RCC 7860 (cell line): ENCODE data around the gene RIT2.
"Not testable (repeated sequence)": the region's sequence is repeated elsewhere in the genome, so short reads cannot be mapped to it uniquely, and the experiment has no call there.

Source experiments
- DNase-seq: peaks from one replicate; pipeline ENCODE4 v3.0.0-alpha.2; 2015; ENCODE audit warnings: low spot score
- FAIRE-seq: peaks from 2 replicates; lab custom pipeline; 2012; peaks lifted over from hg19 to GRCh38; lab: Jason Lieb, UNC

RIT2 gene

GRCh38 chr18:42860011-42860410 is 255.5 kb downstream of the RIT2 start:
- DNase-seq, result peak; percentile 20
- no peak for FAIRE-seq

DNA sequence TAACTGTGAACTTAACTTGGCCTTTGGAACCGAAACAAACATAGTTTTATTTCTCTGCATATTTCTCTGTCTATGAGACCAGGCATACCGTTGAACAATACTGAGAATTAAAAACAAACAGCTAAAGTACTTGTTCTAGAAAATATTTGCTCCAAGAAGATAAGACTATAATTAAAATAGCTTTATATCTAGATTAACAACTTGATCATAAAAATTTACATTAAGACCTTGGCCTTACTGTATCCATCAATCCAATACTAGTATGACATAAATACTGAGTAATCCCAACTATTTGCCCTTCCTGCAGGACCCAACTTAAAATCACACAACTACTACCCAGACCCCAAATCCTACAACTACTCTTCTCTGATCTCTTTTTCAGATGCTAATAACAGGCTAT is 260.9 kb downstream of the RIT2 start:
- no peak for DNase-seq
- no peak for FAIRE-seq

GRCh38 chr18:42850174-42851083 is 265.1 kb downstream of the RIT2 start:
- no peak for FAIRE-seq

GRCh38 chr18:42839408-42839807 is 276.1 kb downstream of the RIT2 start:
- no peak for DNase-seq
- no peak for FAIRE-seq

More at GRCh38 chr18:42850174-42851083, 265.1 kb downstream of the RIT2 start:
- DNase-seq, result no peak

DNA sequence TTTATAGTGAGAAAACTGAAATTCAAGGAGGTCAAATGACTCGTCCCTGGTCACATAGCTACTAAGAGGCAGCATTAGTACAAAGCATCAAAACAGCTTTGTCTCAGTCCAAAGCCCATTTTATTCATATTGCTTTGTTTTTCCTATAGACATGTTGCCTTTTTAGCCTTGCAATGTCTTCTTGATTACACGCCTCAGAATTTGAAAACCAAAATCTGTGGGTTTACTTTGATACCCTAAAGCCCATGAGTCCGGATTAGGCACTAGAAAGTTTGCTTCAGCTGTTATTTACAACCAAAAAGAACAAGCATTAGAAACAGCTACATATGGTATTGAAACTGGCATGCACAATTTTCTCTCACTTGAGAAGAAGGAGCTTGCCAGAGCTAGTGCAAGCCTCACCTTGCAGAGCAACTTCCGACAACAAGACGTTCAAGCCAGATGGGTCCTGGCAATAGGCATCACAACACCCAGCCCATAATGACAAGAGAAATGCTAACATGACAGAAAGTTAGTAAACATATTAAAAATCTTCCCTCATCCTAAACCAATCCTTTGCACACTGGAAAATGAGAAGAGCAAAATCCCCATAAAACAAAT is 276.8 kb downstream of the RIT2 start:
- DNase-seq, result no peak
- no peak for FAIRE-seq

DNA sequence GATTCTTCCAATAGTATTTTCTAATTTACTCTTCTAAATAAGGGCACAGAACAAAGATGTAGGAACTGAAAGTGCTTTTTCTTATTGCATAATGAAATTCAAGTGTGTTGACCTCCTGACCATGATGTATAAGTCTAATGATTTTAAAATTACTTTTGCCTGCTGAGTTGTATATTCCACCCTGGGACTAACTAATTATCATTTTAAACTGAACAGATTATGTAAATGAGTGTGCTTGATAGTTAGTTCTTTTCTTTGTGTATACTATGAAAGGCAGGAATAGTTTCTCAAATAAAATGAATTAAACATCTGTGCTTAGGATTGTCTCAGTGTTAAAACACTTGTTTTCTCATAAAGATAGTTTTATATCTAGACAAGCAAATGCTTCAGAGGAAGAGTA is 284.5 kb downstream of the RIT2 start:
- DNase-seq (no peak), FAIRE-seq (no peak)

- FAIRE-seq (no peak), DNase-seq (no peak)
Measured at GRCh38 chr18:42828881-42829280, 286.6 kb downstream of the RIT2 start.

DNA sequence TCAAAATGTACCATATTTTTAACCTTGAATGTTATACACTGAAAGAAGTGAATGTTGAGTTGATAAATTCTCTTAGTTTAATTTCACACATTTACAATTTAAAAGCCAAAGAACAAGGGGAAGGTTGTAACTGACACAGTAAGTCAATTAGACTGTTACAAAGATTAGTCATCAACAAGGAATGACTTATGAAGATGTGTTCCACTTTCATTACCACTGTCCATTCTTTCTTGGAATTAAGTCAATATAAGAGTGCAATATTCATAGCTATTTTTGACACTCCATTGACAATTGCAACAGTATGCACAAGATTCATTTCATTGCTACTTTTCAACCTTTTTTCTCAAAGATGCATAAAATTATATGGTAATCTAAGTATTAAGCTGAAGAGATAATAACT is 291.3 kb downstream of the RIT2 start:
- no peak for FAIRE-seq
- DNase-seq, result no peak

GRCh38 chr18:42822711-42823110 is 292.8 kb downstream of the RIT2 start:
- FAIRE-seq, result no peak
- no peak for DNase-seq

- FAIRE-seq (no peak), DNase-seq (no peak)
Measured at GRCh38 chr18:42821492-42821891, 294.0 kb downstream of the RIT2 start.

GRCh38 chr18:42814618-42815017 is 300.9 kb downstream of the RIT2 start:
- FAIRE-seq (no peak), DNase-seq (no peak)

GRCh38 chr18:42814184-42814583 is 301.3 kb downstream of the RIT2 start:
- DNase-seq (no peak), FAIRE-seq (no peak)

DNA sequence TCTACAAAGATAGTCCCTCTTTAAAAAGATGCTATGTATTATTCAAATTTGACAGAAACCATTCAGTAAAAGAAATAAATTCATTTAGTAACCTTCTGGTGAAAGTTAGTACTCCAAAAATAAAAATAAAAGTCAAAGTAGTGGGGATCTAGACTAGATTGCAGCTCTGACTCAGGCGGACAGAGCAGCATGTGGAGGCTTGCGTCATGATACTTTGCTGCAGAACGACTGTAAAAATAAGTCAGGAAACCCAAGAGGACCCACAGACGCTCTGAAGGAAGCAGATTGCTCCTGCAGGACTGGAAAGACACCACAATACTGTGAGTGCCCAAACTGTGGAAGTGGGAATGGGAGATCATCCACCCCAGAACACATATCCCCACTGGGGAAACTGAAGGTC is 301.9 kb downstream of the RIT2 start:
- FAIRE-seq (no peak), DNase-seq (no peak)

GRCh38 chr18:42807887-42808286 is 307.6 kb downstream of the RIT2 start:
- FAIRE-seq (no peak), DNase-seq (no peak)

DNA sequence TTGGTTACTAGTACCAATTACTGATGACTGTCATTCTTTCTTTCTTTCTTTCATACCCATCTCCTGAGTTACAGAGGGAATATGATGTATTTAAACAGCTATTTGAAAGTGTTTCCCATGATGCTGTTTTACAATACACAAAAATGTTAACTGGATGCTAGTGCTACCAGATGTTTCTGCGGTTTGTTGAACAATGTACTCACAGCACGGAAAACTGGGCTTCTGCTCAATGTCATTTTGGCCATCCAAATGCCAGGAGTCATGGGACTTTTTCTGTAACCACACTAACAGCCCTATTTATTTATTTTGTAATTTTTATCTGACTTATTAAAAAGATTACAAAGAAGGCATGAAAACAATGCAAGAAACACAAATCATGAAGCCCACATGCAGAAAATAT is 313.8 kb downstream of the RIT2 start:
- no peak for FAIRE-seq

DNA sequence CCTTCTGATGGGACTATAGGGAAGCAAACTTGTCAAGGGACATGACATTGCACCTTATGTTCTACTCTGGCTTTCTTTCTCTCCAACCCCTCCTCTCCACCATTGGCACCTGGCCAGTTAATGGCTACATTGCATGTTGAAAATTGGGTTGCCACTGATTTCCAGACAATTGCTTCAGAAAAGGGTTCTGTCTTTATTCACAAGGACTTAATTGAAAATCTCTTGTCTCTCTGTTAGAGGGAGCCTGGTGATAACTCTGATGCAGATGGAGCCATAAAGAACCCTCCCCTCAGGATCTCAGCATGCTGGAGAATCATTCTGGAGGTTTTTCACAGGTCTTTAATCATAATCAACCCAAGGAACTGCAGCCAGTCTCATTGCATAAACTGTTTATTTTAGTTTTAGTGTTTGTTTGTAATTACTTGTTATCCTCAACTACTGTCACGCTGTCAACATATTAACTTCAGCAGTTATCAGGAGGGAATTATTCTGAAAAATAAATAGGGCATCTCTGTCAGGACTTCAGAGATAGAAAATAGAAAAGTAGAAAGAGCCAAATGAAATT is 316.8 kb downstream of the RIT2 start:
- FAIRE-seq (no peak), DNase-seq (no peak)

More for the DNA sequence above, 313.8 kb downstream of the RIT2 start:
- no peak for DNase-seq

DNA sequence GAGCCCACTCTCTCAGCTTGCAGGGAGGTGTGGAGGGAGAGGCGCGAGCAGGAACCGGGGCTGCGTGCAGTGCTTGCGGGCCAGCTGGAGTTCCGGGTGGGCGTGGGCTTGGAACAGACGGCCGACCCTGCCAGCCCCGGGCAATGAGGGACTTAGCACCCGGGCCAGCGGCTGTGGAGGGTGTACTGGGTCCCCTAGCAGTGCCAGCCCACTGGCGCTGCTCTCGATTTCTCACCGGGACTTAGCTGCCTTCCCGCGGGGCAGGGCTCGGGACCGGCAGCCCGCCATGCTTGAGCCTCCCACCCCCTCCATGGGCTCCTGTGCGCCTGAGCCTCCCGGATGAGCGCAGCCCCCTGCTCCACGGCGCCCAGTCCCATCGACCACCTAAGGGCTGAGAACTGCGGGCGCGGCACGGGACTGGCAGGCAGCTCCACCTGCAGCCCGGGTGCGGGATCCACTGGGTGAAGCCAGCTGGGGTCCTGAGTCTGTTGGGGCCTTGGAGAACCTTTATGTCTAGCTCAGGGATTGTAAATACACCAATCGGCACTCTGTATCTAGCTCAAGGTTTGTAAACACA is 320.2 kb downstream of the RIT2 start:
- DNase-seq, FAIRE-seq: not testable (repeated sequence)

GRCh38 chr18:42792731-42793130 is 322.8 kb downstream of the RIT2 start:
- DNase-seq, result no peak
- FAIRE-seq, result no peak

DNA sequence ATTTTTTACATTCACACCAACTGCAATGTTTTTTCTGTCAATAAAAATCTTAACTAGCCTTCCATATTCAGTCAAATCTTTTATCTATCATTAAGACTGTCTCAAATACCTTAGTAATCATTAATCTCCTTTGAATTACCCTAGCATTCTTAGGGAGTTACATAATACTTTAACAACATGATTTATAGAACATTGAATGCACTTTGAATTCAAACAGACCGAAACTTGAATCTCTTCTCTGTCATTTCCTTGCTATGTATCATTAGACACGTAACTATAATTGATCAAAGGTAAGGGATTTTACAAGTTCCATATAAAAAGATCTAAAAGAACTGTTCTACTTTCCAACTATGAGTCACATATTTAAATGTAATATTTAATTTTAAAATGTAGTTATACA is 330.9 kb downstream of the RIT2 start:
- DNase-seq, result peak; percentile 47
- FAIRE-seq, result peak; percentile 86

- FAIRE-seq, result no peak
- DNase-seq, result no peak
Measured at GRCh38 chr18:42782929-42783328, 332.6 kb downstream of the RIT2 start.

- DNase-seq (no peak), FAIRE-seq (no peak)
Measured at GRCh38 chr18:42781298-42781815, 334.1 kb downstream of the RIT2 start.
